Endothelial cell of umbilical vein (primary cell): ENCODE data around the gene TMEM129. TPM values are rescaled to one million over a fixed set of nuclear protein-coding genes. Genes with fewer than 3 reads are reported as not detected.

Experiments
- BruUV-seq: library from RNA; stranded (reverse); fragments of 400-500 nt; replicated peaks from 2 replicates; lab custom pipeline; 2021; lab: Mats Ljungman, UMichigan
- CTCF ChIA-PET: fragments of 300-600, 350-600 bp; sonication (Branson Sonifier 250); formaldehyde crosslinking; loops from one replicate; lab custom pipeline; 2021; ENCODE audit warnings: antibody characterized with exemption, inconsistent platforms; lab: Charles Lee
- POLR2A ChIA-PET: fragments of 300-600, 350-600 bp; sonication (Branson Sonifier 250); formaldehyde crosslinking; loops from one replicate; lab custom pipeline; 2021; ENCODE audit warnings: antibody characterized with exemption, inconsistent platforms; lab: Charles Lee
- DNase-seq: peaks from one replicate; pipeline ENCODE4 v3.0.0-alpha.2; 2011; ENCODE audit warnings: low read depth, low spot score
- FAIRE-seq: peaks from 2 replicates; lab custom pipeline; 2011; peaks lifted over from hg19 to GRCh38; lab: Jason Lieb, UNC
- H2AFZ ChIP-seq: 2 replicates; pipeline ENCODE4 v1.6.0; 2012; ENCODE audit warnings: low read depth, low read length, control low read depth, inconsistent platforms
- H3K27ac ChIP-seq: 2 replicates; pipeline ENCODE4 v1.5.1; 2011; ENCODE audit warnings: low read depth, mild to moderate bottlenecking, control low read depth, low read length, moderate library complexity; ENCODE audit not compliant: insufficient read depth
- H3K27me3 ChIP-seq, 2 experiments: 2 replicates each; pipeline versions ENCODE4 v1.6.0 to v1.6.1; 2011; ENCODE audit warnings: low read length in 2 of 2, mixed read lengths in 1 of 2; ENCODE audit not compliant: control insufficient read depth in 2 of 2, insufficient read depth in 2 of 2
- H3K36me3 ChIP-seq, 2 experiments: 2 replicates in 1 of 2; 3 replicates in 1 of 2; pipeline ENCODE4 v1.5.1; 2011; ENCODE audit warnings: low read length in 2 of 2, mild to moderate bottlenecking in 1 of 2, moderate library complexity in 1 of 2; ENCODE audit not compliant: control insufficient read depth in 2 of 2, insufficient read depth in 2 of 2; ENCODE audit errors: extremely low read depth in 1 of 2
- H3K4me1 ChIP-seq: 3 replicates; pipeline ENCODE4 v1.5.1; 2011; ENCODE audit warnings: mild to moderate bottlenecking, low read length; ENCODE audit not compliant: control insufficient read depth, insufficient read depth; ENCODE audit errors: extremely low read depth
- H3K4me2 ChIP-seq: 2 replicates; pipeline ENCODE4 v1.6.1; 2011; ENCODE audit warnings: low read length, control low read depth, mixed read lengths; ENCODE audit not compliant: insufficient read depth
- H3K4me3 ChIP-seq, 3 experiments: fragments of 200-600 bp in 1 of 3; sonication (generic), shearing (Covaris generic) in 1 of 3; replicated peaks in 1 of 3; 2 replicates each; pipeline ENCODE4 v1.5.1; 2011 to 2016; ENCODE audit warnings: control low read depth in 3 of 3, low read length in 3 of 3, mild to moderate bottlenecking in 2 of 3, inconsistent platforms in 1 of 3, low read depth in 1 of 3, moderate library complexity in 1 of 3; ENCODE audit not compliant: insufficient read depth in 1 of 3
- H3K79me2 ChIP-seq: 2 replicates; pipeline ENCODE4 v1.6.0; 2012; ENCODE audit warnings: low read length, inconsistent platforms; ENCODE audit not compliant: control insufficient read depth, insufficient read depth
- H3K9ac ChIP-seq: replicated peaks from 2 replicates; pipeline ENCODE3; 2011; ENCODE audit warnings: low read length, control low read depth; ENCODE audit not compliant: insufficient read depth; ENCODE audit errors: extremely low read depth
- H3K9me1 ChIP-seq: replicated peaks from 3 replicates; pipeline ENCODE4 v1.6.0; 2011; ENCODE audit warnings: mild to moderate bottlenecking, low read length; ENCODE audit not compliant: control insufficient read depth, insufficient read depth; ENCODE audit errors: extremely low read depth
- H3K9me3 ChIP-seq: replicated peaks from 2 replicates; pipeline ENCODE4 v1.5.1; 2012; ENCODE audit warnings: low read length, inconsistent platforms; ENCODE audit not compliant: control insufficient read depth, insufficient read depth
- H4K20me1 ChIP-seq: replicated peaks from 2 replicates; pipeline ENCODE3; 2011; ENCODE audit warnings: mild to moderate bottlenecking, low read length; ENCODE audit not compliant: control insufficient read depth, insufficient read depth; ENCODE audit errors: extremely low read depth
- CTCF ChIP-seq, 2 donors: IDR thresholded peaks; 1 replicate in 1 of 2; 2 replicates in 1 of 2; pipeline ENCODE4 v1.5.1; 2011; ENCODE audit warnings: low read length in 2 of 2, mild to moderate bottlenecking in 2 of 2, moderate library complexity in 2 of 2, control low read depth in 1 of 2, inconsistent platforms in 1 of 2, low read depth in 1 of 2; ENCODE audit not compliant: insufficient read depth in 1 of 2; ENCODE audit errors: extremely low read depth in 1 of 2
- EZH2 ChIP-seq: IDR thresholded peaks from 2 replicates; pipeline ENCODE4 v1.6.1; 2012; ENCODE audit warnings: borderline replicate concordance, low read depth, mild to moderate bottlenecking, moderate library complexity, low read length, inconsistent platforms; ENCODE audit not compliant: severe bottlenecking
- FOS ChIP-seq: IDR thresholded peaks from 2 replicates; pipeline ENCODE4 v1.6.1; 2011; ENCODE audit warnings: mild to moderate bottlenecking, low read length, moderate library complexity, borderline replicate concordance; ENCODE audit not compliant: insufficient read depth
- GATA2 ChIP-seq: IDR thresholded peaks from 2 replicates; pipeline ENCODE4 v1.7.0; 2011; ENCODE audit warnings: low read depth, mild to moderate bottlenecking, moderate library complexity, mixed read lengths, low read length; ENCODE audit not compliant: insufficient read length, insufficient read depth
- JUN ChIP-seq: IDR thresholded peaks from 2 replicates; pipeline ENCODE4 v1.6.1; 2011; ENCODE audit warnings: borderline replicate concordance, low read depth; ENCODE audit not compliant: insufficient read length, insufficient read depth
- POLR2A ChIP-seq: IDR thresholded peaks from 2 replicates; pipeline ENCODE4 v1.6.1; 2012; ENCODE audit warnings: low read depth, mild to moderate bottlenecking, control low read depth, low read length
- dilution Hi-C: fragments of 300-500 bp; cut with MboI; formaldehyde crosslinking; loops from one replicate; pipeline ENCODE4 v1.15.0; 2019; ENCODE audit warnings: low sequenced_read_pairs; ENCODE audit not compliant: extremely low pct_ligation_motif_present
- intact Hi-C: fragments of 100-400 bp; cut with micrococcal nuclease; formaldehyde crosslinking; loops from one replicate; pipeline ENCODE4 v1.10.0; 2022
- polyA plus RNA-seq, 4 experiments: library from polyadenylated mRNA; depleted of rRNA in 3 of 4; stranded (reverse) in 3 of 4; unstranded in 1 of 4; fragments of >200 nt; gene quantifications; 2 replicates each; pipeline versions ENCODE4 v1.2.1 to v1.2.3, GENCODE V29; 2011 to 2012; ENCODE audit warnings: missing spikeins in 1 of 4
- total RNA-seq: library from RNA; stranded (reverse); gene quantifications from 2 replicates; pipeline ENCODE4 v1.2.3, GENCODE V29; 2021

TMEM129 gene
- total and polyA plus RNA-seq, 2 donors (not counting 3 experiments of a cell fraction or from before 2014, with no cell fraction given): 23.2 to 33.2 TPM

DNA sequence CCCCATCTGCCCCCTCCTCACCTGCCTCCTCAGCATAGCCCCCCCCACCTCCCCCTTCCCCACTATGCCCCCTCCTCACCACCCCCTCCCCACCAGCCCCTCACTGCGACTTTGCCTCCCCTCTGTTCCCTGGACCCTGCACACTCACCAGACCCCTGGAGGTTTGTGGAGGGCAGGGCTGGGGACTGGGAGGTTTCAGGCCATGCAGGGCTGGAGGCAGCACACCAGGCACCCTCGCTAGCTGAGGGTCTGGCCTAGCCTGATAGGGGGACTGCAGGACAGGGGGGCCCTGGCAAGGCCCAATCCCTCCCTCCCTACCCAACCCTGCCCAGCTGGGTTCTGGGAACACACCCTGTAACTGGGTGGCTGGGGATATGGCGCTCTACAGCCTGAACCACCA lies 28.2 kb upstream of the TMEM129 start:
- Histone ChIP-seq H3K4me1 (peaks cover 4% of the 10 kb centered on the region), H3K27me3 (no peaks in the 10 kb centered on the region), H3K4me3 (no peak overlapping the region), H3K36me3 (peaks cover 0 to under 1% of the 10 kb centered on the region in 2 experiments), H3K9me1 (no peaks in the 10 kb centered on the region), H3K9me3 (no peaks in the 10 kb centered on the region), H3K79me2 (no peaks in the 10 kb centered on the region), H4K20me1 (no peaks in the 10 kb centered on the region), H3K9ac (no peak overlapping the region), H2AFZ (no peak overlapping the region), H3K4me2 (no peak overlapping the region), H3K27ac (no peak overlapping the region)
- dilution Hi-C loops: no loop called here
- ChIA-PET CTCF (interaction anchor here (6.0 kb wide), 1 partner anchor 62 kb away, joined by 198 read pairs; no protein-coding TSS in a partner anchor), POLR2A (no interaction called here)
- BruUV-seq: no TSS peak
- intact Hi-C loops: loop anchor here (5.0 kb wide), 1 partner anchor 43 kb away; the partner anchor contains the start of gene FGFR3
- TF ChIP-seq FOS (no peak), POLR2A (no peak)
- DNase-seq (no peak), FAIRE-seq (no peak)

- no peak for TF ChIP-seq EZH2
- no peak for TF ChIP-seq FOS
- no peak for TF ChIP-seq JUN
- peak; percentile 82 to 98 for TF ChIP-seq CTCF (IDR thresholded peaks at IDR 0.05; ENCODE audit: extremely low read depth in 1 of 2, insufficient read depth in 1 of 2, low read depth in 1 of 2, low read length in 2 of 2)
- TF ChIP-seq POLR2A: no peak
- TF ChIP-seq GATA2: no peak
- BruUV-seq: no TSS peak
- FAIRE-seq: peak; percentile 70
- no peak overlapping the region for H3K9ac ChIP-seq
- no peaks in the 10 kb centered on the region for H3K79me2 ChIP-seq
- no peaks in the 10 kb centered on the region for H4K20me1 ChIP-seq
- H3K9me1 ChIP-seq: no peaks in the 10 kb centered on the region
- H3K27ac ChIP-seq: no peak overlapping the region
- ChIA-PET CTCF (interaction anchor here (0.6 to 6.0 kb wide), 29 partner anchors 10 to 167 kb away, joined by 3 to 198 read pairs (median 6); partner anchors contain the start of gene FGFR3), POLR2A (interaction anchor here (0.8 kb wide), 1 partner anchor 61 kb away, joined by 5 read pairs; no protein-coding TSS in a partner anchor)
- peak overlapping the region; percentile 29 for H3K4me2 ChIP-seq
- H3K4me3 ChIP-seq: no peak overlapping the region
- H3K9me3 ChIP-seq: no peaks in the 10 kb centered on the region
- intact Hi-C loops (loop anchor here (1.0 to 5.0 kb wide), 4 partner anchors 44 to 162 kb away; partner anchors contain the start of gene FGFR3), dilution Hi-C loops (no loop called here)
- peaks cover 4% of the 10 kb centered on the region for H3K4me1 ChIP-seq
- H3K36me3 ChIP-seq: peaks cover 0 to 6% of the 10 kb centered on the region in 2 experiments
- H2AFZ ChIP-seq: peak overlapping the region; percentile 62
- peak; percentile 58 for DNase-seq
- H3K27me3 ChIP-seq: no peaks in the 10 kb centered on the region
Measured at GRCh38 chr4:1748465-1748995, 27.4 kb upstream of the TMEM129 start.
